HG02973 (cell line): ENCODE results near the gene MPL.

Experiments used
- ATAC-seq: cut with Tn5 transposase; IDR thresholded peaks from one replicate; pipeline ENCODE4 v1.9.1; 2021; ENCODE audit warnings: moderate library complexity; ENCODE audit not compliant: unreplicated experiment

The MPL gene

DNA sequence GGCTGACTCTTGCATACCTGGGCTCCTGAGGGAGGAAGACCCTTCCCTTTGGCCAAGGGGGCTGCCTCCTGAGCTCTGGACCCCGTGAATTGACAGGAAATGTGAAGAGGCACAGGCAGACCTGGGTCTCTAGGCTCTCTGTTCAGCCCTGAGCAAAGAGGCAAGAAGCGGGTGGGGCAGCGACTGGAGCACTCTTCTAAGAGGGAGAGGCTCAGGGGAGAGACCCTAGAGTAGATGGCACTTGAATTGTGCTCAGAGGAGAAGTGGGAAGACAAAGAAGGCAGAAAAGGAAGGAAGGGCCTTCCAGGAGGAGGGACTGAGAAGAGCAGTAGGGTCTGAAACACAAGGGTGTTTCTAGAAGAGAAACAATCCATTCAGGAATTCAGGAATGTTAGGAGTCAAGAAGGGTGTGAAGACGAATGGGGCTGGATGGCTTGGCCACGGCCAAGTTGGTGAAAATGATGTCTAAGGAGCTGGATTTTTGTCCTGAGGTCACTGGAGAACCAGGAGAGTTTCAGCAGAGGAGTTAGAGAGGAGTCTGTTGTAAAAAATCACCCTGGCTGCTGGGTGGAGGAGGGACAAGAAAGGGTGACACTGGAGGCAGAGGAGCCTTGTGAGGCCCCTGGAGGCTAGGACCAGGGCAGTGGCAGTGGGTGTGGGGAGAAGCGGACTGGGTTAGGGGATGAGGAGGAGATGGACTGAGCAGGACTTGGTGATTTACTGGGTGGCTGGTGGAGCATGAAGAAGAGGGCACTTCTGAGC lies 31.5 kb upstream of the MPL start:
- no peak for ATAC-seq

DNA sequence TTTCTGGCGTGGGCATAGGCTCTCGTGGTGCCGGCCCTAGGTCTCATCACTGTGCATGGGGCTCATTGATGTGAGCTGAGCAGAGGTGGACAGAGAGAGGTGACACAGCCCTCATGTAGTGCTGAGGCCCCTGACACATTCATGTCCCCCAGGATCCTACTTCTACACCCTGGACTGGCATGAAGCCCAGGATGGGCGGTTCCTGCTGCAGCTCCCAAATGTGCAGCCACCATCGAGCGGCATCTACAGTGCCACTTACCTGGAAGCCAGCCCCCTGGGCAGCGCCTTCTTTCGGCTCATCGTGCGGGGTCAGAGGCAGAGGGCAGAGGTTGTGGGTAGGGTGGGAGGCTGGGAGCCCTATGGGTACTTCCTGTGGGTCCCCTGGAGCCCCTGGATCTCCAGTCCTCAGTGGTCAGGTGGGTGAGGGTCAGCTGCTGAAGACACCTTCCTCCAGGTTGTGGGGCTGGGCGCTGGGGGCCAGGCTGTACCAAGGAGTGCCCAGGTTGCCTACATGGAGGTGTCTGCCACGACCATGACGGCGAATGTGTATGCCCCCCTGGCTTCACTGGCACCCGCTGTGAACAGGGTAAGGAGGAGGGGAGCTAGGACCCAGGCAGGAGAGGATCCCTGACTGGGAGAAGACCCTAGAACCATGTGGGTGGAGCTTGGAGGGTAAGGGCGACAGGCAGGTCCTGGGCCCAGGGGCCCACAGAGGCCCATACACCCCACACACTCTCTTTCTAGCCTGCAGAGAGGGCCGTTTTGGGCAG lies 30.7 kb upstream of the MPL start:
- ATAC-seq: no peak

DNA sequence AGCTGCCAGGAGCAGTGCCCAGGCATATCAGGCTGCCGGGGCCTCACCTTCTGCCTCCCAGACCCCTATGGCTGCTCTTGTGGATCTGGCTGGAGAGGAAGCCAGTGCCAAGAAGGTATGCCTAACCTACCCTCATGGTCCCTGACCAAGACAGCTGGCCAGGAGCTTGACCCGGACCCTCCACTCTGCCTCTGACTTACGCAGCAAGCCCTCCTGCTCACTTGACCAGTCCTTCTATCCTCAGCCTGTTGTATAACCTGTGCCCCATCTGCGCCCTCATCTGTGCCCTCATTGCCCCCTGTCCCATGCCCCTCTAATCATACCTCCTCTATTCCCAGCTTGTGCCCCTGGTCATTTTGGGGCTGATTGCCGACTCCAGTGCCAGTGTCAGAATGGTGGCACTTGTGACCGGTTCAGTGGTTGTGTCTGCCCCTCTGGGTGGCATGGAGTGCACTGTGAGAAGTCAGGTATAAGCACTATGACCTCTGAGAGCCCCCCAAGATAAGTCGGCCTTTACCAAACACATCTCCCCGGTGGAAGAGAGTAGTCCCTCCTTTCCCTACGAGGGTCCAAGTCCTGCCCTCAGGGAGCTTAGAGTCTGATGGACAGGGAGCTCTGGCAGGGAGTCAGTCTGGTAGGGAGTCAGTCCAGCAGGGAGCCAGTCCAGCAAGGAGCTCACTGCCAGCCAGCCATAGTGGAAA lies 30.0 kb upstream of the MPL start:
- ATAC-seq: no peak

DNA sequence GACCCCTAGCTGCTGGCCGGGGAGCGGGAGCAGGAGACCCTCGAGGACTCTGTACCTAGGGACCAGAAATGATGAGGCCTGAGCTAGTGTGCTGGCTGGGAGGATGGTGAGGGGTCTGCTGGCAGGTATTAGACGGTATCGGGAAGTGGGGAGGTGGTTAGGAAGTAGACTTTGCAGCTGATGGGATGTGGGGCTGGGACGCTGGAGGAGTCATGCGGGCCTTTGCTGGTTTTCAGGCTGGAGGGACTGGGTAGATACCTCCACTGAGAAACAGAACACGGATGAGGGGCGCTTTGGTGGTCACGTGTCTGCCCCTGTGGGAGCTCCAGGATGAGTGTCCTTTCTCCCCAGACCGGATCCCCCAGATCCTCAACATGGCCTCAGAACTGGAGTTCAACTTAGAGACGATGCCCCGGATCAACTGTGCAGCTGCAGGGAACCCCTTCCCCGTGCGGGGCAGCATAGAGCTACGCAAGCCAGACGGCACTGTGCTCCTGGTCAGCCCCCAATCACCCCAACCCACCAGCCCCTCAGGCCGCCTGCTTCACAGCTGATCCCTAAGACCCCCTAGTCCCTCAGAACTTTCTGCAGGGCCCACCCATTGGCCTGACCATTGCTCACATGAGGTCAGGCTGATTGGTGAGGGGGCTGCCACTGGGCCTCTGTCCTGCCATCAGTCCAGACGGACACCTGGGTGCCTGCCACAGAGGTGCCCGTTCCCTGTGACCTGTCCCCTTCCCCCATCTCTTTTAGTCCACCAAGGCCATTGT lies 28.8 kb upstream of the MPL start:
- no peak for ATAC-seq

DNA sequence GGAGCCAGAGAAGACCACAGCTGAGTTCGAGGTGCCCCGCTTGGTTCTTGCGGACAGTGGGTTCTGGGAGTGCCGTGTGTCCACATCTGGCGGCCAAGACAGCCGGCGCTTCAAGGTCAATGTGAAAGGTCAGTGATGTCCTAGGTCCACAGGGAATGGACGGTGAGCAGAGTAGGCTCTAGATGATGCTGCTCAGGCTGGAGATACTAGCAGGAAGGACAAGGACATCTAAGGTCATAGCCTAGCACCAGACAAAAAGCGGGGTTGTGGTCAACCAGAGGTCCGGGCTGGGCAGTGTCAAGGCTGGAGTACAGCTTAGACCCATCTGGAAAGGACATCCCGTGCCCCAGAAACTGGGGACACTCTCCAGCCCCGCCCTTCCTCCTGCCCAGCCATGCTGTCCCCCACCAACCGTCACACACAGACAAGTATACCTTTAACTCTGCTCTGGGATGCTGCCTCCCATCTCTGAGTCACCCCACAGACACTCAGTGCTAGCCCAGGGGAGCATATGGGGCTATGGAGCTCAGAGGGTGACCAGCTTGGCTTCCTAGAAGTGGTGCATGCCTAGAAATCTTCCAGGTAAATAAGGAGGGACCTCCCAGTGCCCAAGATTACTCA lies 28.1 kb upstream of the MPL start:
- ATAC-seq: no peak

DNA sequence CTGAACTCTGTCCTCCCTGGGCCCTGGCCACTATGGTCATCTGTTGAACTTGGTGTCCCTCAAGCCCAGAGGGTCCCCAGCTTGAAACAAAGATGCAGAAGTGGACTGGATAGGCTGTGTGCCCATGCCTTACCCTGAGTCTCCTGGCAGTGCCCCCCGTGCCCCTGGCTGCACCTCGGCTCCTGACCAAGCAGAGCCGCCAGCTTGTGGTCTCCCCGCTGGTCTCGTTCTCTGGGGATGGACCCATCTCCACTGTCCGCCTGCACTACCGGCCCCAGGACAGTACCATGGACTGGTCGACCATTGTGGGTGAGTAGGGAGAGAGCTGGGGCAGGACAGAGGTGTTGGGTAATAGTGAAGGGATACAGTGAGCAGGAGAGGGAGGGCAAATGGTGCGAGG lies 26.1 kb upstream of the MPL start:
- ATAC-seq: no peak

DNA sequence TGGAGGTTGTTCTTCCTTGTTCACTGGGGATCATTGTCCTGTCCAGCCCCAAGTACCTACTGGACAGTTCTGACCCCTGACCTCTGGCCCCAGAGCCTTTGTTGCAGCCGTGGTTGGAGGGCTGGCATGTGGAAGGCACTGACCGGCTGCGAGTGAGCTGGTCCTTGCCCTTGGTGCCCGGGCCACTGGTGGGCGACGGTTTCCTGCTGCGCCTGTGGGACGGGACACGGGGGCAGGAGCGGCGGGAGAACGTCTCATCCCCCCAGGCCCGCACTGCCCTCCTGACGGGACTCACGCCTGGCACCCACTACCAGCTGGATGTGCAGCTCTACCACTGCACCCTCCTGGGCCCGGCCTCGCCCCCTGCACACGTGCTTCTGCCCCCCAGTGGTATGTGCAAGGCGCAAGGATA lies 25.4 kb upstream of the MPL start:
- ATAC-seq: no peak

DNA sequence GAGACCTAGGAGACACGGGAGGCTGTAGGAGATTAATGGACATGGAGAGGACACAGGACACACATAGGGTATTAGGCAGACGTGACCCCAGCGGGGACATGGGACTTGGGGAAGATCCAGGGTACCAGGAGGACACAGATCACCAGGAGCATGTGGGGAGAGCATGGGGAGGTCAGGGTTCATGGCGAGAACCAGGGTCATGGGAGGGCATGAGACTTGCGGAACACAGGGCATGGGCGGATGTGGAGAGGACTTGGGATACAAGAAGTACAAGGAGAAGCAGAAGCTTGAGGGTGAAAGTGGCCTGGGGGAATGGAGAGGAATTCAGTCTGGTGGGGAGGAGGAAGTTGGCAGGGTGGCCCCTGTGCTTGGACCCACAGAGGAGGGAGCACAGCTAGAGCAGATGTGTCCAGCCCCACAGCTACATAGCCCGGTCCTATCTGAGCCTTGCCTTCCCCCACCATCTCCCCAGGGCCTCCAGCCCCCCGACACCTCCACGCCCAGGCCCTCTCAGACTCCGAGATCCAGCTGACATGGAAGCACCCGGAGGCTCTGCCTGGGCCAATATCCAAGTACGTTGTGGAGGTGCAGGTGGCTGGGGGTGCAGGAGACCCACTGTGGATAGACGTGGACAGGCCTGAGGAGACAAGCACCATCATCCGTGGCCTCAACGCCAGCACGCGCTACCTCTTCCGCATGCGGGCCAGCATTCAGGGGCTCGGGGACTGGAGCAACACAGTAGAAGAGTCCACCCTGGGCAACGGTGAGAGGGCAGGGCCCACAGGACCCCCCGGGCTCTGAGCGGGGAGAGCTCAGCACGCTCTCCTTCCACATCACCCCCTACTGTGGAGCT lies 24.7 kb upstream of the MPL start:
- ATAC-seq: no peak

DNA sequence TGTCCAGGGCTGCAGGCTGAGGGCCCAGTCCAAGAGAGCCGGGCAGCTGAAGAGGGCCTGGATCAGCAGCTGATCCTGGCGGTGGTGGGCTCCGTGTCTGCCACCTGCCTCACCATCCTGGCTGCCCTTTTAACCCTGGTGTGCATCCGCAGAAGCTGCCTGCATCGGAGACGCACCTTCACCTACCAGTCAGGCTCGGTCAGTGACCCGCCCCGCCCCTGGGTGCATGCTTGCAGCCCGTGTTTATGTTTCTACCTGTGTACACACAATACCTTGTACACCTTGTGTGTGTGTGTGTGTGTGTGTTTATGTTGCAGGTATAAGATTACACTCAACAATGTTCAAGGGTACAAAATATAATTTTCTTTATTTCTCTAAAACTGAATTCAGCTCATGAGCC lies 23.8 kb upstream of the MPL start:
- ATAC-seq: no peak

DNA sequence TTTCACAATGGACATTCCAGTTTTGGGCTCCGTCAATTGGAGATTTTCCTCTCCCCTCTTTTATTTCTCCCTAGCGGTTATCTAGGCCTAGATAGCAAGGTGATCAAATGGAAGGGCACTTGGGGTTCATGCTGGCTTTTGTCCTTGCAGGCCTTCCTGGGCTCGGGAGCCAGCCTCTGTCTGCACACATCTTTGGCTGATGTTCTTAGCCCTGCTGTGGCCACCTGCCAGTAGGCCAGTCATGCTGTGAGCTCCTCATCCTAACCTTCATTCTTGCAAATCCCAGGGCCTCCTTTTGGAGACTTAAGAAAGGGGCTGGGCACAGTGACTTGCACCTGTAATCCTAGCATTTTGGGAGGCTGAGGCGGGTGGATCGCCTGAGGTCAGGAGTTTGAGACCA lies 23.4 kb upstream of the MPL start:
- ATAC-seq: no peak

DNA sequence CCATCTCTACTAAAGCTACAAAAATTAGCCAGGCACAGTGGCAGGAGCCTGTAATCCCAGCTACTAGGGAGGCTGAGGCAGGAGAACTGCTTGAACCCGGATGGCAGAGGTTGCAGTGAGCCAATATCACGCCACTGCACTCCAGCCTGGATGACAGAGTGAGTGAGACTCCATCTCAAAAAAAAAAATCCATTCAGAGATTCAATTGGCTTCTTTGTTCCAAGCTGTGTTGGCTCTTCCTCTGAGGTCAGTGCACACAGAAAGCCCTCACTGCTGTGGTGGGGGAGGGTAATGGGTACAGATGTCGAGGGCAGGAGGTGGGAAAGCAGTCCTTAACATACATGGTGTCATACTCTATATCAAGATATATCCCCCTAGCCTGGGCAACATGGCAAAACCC lies 22.1 kb upstream of the MPL start:
- no peak for ATAC-seq

DNA sequence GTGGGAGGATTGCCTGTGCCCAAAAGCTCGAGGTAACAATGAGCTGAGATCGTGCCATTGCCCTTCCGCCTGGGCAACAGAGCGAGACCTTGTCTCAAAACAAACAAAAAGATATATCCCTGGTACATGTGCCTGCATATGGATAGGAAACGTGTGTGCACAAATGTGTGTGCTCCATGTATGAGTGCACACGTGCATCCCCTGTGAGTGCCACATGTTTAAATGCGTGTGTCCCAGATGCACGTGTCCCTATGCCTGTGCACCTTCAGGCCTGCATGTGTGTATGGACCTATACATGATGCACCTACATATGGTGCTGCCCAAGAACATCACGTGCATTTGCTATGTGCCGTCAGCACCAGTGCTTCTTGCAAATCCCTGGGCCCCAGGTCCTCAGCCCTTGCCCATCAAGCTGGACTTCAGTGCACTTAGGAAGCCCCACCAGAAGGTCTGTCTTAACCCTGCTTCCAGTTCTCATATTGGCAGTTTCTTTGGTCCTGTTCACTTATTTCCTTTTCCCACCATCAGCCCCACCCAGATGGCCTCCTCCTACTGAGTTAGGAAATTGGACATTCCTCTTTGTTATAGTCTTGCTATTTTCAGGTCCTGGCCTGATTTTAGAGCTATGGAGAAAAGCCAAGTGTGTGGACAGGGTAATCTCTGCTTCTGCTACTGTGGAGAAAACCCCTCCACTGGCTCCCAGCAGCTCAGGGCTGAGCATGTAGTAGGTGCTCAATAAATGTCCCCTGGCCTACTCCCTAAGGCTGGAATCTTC lies 21.5 kb upstream of the MPL start:
- no peak for ATAC-seq

DNA sequence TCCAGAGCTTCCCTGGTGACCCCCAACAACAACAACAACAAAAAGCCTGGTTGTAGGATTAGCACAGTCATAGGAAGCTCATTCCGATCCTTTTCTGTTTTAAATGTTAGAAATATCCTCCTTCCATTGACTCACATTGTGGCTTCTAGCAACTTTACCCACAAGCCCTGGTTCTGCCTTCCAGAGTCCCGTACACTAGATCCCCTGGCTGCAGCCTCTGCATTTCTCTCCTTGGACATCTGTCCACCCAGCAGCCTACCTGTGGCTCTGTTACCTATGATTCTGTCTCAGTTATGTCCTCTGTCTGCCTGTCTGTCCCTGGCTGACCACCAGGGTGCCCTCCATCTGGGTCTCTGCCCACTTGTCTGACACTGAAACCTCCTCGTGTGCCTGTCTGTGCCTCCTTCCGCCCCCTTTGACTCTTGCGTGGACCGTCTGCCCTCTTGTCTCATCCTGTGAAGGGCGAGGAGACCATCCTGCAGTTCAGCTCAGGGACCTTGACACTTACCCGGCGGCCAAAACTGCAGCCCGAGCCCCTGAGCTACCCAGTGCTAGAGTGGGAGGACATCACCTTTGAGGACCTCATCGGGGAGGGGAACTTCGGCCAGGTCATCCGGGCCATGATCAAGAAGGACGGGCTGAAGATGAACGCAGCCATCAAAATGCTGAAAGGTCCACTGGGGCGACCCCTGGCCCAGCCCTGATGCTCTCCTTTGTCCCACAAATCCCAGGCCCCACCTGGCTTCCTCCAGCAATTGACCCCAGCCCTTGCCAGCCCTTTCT lies 20.7 kb upstream of the MPL start:
- ATAC-seq: no peak

DNA sequence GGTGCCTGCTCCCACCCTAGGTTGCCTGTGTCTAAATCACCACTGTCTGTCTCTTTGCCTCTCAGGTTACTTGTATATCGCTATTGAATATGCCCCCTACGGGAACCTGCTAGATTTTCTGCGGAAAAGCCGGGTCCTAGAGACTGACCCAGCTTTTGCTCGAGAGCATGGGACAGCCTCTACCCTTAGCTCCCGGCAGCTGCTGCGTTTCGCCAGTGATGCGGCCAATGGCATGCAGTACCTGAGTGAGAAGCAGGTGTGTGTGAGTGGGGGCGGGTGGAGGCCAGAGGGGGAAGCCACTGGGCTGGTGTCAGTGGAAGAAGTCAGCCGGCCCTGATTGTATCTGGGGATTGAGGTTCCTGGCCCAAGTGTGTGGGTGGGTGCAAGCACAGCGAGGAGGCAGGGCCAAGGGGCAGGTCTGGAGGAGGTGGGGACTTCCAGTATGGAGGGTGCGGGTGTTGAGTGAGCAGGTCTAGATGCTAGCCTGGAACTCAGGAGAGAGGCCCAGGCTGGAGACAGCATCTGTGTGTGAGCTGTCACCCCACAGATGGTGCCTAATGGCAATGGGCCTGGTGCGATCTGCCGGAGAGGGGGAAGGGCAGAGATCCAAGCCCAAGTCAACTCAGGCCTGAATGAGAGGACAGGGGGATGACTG lies 19.7 kb upstream of the MPL start:
- ATAC-seq: no peak

DNA sequence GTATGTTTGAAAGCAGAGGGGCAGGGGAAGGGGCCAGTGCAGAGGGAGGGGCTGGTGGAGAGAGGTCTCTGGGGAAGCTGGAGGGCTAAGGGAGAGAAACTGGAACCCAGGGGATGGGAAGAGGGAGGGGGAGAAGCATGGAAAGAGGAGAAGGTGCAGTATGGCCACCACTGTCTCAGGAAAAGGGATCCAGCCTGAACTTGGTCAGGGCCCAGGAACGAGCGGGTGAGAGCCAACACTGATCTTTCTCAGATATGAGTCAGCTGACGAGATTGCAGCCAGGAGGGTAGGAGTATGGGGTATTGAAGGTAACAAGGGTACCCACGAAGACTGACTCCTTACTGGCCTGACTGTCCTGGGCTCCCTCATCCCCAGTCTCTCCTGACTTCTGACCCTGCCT lies 18.8 kb upstream of the MPL start:
- ATAC-seq: no peak

DNA sequence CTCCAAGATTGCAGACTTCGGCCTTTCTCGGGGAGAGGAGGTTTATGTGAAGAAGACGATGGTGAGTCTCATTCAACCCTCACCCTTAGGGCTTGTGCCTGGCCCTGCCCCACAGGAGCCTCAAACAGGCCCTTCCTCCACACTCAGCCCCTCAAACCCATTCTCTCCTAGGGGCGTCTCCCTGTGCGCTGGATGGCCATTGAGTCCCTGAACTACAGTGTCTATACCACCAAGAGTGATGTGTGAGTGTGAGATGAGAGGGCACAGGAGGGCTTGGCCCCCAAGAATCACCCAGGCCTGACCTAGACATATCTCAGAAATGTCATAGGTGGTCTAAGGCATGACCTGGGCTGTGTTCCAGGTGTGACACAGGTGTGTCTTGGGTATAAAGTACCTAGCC lies 18.3 kb upstream of the MPL start:
- no peak for ATAC-seq

DNA sequence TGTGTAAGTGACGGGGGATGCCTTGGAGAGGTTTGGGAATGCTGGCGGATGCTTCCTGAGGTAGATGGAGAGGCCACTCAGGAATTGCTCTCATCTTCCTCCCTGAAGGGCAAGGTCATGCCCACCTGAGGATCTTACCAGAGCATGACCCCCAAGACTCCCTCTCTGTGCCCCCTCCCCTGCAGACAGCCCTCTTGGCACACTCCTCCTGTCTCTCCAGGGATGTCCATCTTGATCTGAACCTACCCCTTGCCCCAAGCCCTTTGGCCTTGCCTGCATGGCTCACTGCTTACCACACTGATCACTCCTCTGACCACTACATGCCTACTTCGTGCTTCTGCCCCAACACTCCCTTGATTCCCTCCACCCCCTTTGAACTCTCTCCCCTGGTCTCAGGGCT lies 17.9 kb upstream of the MPL start:
- ATAC-seq: no peak

DNA sequence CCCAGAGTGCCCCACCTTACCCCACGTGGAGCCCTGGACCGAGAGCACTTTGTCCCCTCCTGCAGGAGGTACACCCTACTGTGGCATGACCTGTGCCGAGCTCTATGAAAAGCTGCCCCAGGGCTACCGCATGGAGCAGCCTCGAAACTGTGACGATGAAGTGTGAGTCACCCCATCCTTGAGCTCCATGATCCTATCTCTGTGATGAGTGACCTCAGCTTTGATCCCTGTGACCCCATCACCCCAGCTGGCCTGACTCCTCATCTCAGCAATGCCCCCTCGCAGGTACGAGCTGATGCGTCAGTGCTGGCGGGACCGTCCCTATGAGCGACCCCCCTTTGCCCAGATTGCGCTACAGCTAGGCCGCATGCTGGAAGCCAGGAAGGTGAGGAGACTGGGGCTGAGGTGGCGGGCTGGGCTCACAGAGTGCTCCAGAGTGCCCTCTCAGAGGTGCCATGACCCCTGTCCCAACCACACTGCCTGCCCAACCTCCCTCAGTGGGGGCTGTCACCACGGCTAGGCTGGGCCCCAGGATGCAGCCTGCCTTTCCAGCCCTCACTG lies 16.2 kb upstream of the MPL start:
- no peak for ATAC-seq
